ENCODE data around the gene LGR5.

Gene LGR5

DNA sequence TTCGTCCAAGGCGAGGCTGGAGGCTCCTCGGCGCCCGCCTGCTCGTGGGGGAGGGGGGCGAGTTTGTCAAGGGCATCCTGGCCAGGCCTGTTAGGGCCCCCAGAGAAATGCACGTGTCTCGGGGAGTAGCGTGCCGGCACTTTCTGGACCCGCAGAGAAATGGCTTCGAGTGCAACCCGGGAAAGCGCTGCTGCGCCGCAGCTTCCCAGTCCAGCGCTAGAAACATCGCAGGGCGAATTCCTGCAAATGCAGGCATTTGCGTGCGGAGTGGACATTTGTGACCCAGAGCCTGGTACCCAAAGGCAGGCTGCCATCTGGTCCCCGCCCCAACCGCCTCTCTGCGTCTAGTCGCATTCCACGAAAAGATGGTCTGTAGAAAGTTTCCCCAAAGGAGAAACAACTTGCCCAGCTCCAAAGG lies 756 bp downstream of the LGR5 start:
- FAIRE-seq: no peak

- no peak for FAIRE-seq
These were observed 1.5 kb downstream of the LGR5 start for GRCh38 chr12:71440763-71441748.

- no peak for FAIRE-seq
These were observed 2.4 kb downstream of the LGR5 start for GRCh38 chr12:71441836-71442566.

DNA sequence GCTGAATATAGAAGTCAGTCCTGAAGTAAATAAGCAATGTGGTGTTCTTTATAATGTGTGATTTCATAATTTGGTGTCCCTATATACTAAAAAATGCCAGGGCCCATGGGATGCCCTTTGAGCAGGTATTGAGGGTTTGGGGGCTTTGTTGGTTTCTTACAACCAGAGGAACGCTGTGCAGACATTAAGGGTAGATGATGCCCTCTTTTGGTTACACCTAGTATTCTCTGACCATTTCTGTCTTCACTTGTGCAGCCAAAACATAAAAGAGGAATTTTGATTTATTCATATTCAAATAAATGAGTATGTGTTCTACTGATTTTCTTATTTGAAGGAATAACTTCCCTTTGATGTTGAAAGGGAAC lies 3.0 kb downstream of the LGR5 start:
- no peak for FAIRE-seq

DNA sequence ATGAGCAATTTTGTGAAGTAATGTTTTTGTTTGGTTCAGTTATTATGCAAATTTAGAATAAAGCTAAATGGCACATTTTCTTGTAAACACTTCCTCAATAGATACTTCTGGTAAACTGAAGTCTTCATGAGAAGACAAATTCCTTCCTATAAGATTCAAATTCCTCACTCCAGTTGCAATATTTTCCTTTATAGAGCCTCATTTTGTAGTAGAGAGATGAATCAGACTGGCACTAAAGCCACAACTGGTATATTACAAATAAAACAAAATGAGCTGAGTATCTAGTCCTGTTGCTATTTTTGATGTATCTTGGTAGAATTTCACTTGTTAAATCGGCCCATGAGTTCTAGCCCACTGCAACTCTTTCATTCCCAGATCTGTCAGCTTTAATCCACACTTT lies 5.5 kb downstream of the LGR5 start:
- FAIRE-seq: no peak

- FAIRE-seq: no peak
These were observed 8.1 kb downstream of the LGR5 start for GRCh38 chr12:71447691-71448132.

DNA sequence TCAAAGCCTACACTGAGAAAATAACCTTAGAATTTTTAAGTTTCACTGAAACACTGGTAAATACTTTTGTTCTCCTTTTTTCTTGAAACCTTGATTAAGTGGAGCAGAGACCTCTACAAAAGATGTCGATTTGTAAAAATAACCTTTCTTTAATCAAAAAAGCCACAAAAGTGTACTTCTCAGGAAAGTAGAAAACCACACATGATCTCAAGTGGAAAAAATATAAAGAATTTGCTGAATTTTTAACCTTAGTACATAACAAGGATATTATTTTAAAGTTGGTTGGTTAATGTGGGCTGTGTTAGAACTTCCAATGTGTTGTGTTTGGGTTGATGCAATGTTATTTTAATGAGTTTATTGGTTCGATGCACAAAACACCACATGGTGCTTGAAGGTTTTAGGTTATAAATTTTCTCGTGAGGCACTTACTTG lies 8.6 kb downstream of the LGR5 start:
- no peak for FAIRE-seq

DNA sequence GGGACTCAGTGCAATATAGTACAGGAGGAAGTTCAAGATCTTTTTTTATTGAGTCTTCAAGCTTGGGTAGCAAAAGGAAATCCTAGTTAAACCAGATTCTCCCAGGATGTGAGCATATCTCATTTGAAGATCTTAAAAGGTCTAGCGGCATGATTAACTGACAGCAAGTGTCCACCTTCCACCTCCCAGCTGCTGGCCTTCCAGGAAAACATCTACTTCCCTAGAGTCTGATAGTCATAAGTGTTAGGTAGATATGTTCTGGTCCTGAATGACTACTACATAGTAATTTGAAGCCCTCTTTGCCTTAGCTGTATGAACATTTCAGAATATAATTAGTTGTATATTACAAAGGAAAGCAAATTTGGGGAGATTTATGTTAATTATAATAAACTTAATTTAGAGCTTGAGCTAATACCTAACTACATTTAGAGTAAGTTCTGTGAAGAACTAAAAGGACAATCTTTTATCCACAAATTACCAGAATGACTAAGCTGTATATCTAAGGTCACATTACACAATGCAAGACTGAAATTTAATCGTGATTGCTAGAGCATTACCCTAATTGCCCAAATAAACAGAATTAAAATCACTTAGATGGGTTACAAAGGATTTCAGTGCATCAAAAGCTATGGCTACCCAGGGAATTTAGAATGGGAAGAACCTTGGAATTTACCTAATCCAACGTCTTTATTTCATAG lies 9.9 kb downstream of the LGR5 start:
- FAIRE-seq: no peak

- FAIRE-seq: no peak
These were observed 12.4 kb downstream of the LGR5 start for GRCh38 chr12:71452006-71452405.

DNA sequence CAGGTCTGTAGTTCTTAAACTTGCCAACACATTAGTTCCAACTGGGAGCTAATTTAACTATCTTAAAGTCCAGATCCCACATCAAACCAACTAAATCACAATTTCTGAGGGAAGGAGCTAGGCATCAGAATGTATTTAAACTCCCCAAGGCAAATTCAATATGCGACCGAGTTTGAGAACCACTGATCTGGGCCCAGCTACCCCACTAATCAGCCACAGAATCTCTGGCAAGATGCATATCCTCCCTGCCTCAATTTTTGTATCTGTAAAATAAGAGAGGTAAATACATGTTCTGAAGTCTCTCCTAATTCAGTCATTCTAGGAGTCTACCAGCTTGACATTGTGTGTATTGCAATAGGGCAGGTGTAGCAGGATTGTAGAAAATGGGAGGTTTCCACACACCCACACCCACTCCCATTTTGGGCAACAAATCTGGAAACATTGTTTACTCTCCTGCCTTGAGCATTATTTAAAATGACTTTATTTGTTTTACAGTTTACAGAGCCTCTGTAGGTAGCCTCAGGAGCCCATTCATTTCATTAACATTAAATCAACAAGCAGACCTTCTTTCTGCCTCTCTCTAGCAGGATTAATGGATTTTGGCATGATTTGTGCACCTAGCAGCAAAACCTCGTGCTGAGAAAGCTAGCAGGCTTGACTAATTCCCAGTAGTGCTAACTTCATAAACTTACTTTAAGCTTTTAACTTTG lies 15.6 kb downstream of the LGR5 start:
- FAIRE-seq: no peak

DNA sequence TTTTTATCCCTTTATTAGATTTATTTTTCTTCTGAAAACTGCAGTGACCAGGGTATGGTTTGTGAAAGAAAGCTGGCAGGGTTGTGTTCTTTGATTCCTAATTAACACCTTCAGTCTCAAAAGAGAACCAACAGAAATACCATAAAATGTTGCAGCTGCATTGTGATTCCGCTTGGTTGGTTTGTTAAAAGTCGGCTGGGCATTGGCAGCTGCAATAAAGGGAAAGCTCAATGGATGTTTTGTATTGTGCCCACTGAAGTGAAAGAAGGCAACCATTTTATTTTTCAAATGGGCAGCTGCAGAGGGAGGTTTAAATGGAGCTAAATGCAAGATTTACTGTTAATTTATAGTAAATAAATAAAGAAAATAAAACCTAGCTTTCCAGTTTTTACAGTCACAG lies 16.7 kb downstream of the LGR5 start:
- FAIRE-seq: no peak

GRCh38 chr12:71456990-71457389 lies 17.4 kb downstream of the LGR5 start:
- FAIRE-seq: no peak

GRCh38 chr12:71460318-71460717 lies 20.7 kb downstream of the LGR5 start:
- no peak for FAIRE-seq

DNA sequence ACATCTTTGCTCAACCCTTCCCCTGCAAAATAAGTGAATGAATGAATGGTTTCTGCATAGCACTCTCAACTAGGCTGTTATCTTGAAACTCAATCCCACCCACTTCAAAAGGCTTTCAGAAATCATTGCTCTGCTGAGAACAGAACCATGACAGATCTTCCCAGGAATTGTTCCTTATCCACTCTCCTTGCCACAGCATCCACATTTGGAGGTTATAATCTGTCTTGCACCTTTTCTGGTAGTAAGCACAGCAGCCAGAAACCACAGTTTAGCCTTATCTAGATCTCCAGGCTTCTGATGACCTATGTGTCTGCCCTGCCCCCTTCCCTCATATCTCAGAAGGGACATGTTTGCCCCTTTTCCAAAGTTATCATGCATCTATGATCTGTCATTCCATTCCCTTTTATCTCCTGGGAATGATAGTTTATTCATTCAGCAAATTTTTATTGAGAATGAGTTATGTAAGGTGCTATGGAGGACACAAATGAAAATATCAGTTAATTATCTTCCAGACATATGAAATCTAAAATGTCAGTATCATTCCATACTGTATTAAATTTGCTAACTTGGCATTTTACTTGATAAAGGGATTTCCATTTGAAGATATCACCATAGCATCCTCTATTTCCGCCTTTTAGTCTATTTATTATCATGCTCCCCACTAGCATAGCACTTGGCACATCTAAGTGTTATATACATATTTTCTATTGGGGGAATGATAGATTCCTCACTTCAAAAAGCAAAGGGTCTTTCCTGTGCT lies 21.4 kb downstream of the LGR5 start:
- no peak for FAIRE-seq

GRCh38 chr12:71461787-71462328 lies 22.3 kb downstream of the LGR5 start:
- no peak for FAIRE-seq

DNA sequence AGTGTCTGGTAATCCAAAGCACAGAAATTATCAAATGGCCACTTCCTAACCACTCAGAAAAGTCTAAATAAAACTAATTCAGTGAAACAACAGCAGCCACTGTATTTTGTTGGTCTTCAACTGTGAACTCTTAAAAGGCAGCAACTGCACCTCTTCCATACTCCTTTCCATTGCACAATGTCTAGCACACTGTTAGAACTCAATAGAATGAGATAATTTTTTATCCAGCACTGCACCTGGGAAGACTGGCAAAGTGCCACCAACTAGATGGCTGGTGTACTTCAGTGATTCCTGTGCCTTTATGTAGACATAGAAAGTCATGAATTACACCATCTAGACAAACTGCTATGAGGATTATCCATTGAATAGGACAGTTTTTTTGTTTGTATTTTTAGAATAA lies 26.2 kb downstream of the LGR5 start:
- no peak for FAIRE-seq

DNA sequence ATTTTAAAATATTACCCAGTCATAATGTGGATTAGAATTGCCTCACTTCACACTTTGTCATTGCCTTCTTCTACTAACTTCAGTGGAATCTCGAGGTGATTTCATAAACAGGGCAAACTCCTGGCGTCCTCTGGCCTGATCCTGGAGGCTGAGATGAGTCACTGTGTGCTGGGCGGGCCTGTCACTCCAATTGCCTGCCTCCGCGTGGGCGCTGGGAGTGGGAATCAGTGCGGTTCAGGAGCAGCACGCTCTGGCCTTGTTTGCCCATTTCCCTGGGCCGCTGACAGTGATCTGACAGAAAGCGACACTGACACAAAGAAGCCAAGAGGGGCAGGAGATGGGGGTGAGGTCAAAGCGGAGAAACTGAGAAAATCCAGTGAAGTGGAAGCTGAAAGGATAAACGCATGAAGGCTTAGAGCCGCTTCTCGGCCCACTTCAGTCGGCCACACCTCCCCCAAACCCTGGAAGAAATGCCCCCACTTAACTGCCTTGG lies 29.7 kb downstream of the LGR5 start:
- no peak for FAIRE-seq

GRCh38 chr12:71472441-71472911 lies 32.9 kb downstream of the LGR5 start:
- FAIRE-seq: no peak

DNA sequence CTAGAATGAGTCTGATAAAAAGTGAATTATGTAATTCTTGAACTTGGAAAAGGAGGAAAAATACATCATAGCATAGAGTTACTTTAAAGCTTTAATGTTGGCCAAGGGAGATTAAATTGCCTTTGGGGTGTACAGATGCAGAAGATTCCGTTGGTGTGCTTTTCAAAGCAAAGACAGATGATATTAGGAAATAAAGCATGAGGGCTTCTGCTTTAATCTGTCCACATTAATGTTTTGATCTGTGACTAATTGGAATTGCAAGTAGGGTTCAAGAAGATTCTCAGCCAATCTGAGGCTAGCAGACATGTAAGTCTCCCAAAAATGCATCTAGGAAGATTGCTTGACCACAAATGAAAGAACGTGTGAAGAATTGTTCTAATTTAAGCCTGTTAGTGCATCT lies 35.2 kb downstream of the LGR5 start:
- FAIRE-seq: no peak

DNA sequence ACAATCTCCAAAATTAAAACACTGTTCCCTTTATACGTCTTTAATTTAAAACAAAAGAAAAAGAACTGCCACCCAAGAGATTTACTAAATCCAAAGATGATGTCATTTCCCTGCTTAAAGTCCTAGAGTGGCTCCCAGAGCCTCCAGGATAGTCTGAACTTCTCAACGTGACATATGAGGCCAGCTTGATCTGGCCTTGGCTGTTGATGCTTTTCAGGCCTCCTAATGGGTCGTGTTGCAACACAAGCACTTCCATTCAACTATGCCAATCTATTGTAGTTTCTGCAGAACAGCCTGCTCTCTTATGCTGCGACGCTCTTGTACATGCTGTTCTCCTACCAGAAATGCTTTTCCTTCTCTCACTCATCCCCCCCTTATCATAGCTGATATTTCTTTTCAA lies 35.7 kb downstream of the LGR5 start:
- no peak for FAIRE-seq

GRCh38 chr12:71476513-71476912 lies 36.9 kb downstream of the LGR5 start:
- FAIRE-seq: no peak
